GM19395 (cell line): ENCODE measurements around the gene CPAMD8.

Experiments
- ATAC-seq: cut with Tn5 transposase; IDR thresholded peaks from one replicate; pipeline ENCODE4 v1.9.1; 2021; ENCODE audit warnings: mild to moderate bottlenecking, moderate library complexity; ENCODE audit not compliant: unreplicated experiment

CPAMD8 gene

DNA sequence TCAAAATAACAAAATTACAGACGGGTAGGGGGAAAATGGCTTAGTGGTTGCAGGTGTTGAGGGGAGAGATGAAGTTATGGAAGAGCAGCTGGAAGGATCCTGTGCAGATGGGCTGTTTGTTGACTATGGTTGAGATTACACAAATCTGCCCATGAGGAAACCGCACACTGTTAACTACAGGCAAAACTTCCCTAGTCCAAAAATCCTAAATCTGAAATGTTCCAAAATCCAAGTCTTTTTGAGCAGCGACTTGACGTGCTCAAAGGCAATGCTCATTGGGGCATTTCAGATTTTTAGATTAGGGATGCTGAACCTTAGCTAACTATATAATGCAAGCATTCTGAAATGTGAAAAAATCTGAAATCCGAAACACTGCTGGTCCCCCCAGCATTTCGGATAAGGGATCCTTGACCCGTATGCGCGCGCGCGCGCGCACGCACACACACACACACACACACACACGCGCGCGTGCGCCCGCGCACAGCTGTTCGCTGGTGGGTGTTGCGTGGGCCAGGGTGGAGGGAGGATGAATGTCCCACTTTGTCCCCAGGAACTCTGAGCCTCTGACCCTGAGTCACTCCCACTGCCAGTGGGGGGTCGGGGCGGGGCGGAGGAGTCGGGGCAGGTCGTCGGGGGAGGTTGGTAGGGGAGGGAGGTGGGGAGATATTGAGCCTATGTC lies 131.0 kb downstream of the CPAMD8 start:
- no peak for ATAC-seq

DNA sequence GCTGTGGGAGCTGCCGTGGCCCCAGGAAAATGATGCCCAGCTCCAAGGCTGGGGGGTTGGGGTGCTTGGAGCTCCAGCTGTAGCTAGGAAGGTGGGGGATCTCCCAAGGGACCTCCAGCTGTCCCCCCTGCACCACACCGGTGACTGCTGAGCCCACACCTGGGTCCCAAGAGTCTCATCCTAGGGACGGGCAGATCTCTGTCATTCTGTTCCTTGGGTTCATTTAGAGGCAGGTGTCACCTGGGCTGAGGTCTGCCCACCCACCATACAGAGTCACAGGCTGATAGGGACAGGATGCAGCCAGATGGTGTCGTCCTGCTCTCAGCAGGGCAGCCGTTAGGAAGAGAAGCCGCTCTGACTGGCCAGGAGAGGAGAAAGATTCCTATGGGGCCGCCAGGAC lies 132.5 kb downstream of the CPAMD8 start:
- ATAC-seq, result no peak

DNA sequence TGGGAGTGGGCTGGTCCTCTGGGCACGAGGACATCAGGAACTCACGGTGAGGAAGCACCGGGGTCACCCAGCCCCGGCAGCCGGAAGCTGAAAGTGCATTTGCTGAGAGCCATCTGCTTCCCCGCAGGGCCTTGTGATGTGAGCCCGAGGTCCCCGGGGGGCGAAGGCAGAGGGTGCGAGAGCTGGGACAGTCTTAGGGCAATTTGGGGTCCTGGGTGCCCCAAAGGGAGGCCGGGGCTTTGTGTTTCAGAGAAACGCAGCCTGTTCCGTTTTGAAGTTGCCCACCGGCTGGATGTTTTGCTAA lies 133.0 kb downstream of the CPAMD8 start:
- ATAC-seq, result no peak

DNA sequence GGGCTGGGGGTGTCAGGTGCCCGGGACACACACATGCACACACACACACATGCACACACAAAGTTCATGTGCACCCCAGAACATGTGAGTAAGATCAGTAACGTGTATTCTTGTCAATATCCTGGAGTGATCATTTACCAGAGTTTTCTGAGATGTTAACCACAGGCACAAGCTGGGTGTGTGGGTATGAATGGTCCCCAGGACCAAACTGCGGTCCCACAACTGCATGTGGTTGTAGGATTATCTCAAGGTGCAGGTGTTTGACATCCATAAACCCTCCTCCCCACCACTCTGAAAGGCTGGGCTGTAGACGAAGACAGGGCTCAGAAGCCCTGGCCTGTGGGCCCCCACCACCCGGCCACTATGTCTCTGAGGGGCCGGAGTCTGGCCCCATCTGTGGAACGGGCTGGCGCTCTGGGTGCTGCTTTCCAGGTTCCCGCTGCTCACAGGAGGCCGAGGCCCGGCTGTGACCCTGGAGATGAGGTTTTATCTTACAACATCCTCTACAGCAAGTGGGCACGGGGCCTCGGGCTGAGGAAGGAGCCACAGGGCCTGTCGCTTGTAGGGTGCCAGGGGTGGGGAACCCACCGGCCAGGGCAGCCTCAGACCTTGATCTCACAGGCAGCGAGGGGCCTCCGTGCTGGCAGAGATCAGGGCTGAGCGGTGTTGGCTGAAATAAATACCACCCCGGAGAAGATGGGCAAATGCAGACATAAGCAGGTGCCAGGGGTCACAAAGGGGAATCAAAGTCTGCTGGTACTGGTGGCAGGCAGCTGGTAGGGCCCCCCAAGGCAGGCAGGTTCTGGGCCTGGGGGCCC lies 133.5 kb downstream of the CPAMD8 start:
- no peak for ATAC-seq

DNA sequence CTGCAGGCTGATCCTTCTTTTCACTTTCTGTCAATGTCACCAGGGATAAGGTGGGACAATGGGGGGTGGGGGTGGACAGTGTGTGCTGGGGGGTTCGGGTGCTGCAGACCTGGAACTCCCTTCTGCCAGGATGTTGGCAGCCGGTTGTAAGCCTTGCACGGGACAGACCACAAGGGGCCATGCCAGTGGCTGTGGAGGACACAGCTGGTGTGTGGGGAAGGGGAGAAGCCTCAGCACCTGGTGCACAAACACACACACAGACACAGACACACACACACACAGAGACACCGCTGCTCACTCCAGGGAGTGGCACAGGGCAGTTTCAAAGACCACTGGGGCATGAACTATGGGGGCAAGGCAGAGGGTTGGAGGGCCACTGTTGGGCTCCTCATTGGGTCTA lies 134.2 kb downstream of the CPAMD8 start:
- ATAC-seq, result no peak

DNA sequence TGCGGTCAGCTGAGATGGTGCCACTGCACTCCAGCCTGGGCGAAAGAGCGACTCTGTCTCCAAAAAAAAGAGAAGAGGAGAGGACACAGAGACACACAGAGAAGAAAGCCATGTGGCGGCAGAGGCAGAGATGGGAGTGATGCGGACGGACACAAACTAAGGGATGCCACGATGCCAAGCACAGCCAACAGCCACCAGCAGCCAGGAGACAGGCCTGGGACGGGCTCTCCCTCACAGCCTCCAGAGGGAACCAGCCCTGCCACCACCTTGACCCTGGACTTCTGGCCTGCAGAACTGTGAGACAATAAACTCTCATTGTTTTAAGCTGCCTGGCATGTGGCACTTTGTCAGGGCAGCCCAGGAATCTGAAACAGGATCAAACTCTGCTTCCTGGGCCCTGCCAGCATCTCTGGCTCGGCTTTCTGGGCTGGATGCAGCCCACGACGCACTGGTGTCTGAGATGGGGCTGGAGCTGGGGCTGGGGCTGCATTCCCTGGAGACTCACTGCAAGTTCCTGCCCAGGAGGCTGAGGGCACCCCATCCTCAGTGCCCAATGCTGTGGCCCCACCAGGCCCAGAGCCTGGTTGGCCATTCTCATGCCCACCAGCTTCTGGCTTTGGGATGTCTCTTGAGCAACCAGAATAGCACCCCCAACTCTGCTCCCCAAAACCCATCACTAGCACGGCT lies 134.8 kb downstream of the CPAMD8 start:
- ATAC-seq, result no peak

DNA sequence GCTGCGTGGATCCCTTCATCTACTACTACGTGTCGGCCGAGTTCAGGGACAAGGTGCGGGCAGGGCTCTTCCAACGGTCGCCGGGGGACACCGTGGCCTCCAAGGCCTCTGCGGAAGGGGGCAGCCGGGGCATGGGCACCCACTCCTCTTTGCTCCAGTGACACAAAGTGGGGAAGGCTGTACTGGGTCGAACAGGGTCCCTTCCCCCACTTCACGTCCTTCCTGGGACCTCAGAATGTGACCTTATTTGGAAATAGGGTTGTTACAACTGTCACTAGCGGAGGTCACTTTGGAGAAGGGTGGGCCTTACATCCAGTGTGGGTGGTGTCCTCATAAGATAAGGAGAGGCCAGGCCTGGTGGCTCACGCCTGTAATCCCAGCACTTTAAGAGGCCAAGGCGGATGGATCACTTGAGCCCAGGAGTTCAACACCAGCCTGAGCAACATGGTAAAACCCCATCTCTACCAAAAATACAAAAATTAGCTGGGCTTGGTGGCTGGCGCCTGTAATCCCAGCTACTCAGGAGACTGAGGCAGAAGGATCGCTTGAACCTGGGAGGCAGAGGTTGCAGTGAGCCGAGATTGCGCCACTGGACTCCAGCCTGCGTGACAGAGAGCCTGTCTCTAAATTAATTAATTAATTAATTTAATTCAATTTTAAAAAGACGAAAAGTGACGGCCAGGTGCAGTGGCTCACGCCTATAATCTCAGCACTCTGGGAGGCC lies 136.0 kb downstream of the CPAMD8 start:
- ATAC-seq, result no peak

DNA sequence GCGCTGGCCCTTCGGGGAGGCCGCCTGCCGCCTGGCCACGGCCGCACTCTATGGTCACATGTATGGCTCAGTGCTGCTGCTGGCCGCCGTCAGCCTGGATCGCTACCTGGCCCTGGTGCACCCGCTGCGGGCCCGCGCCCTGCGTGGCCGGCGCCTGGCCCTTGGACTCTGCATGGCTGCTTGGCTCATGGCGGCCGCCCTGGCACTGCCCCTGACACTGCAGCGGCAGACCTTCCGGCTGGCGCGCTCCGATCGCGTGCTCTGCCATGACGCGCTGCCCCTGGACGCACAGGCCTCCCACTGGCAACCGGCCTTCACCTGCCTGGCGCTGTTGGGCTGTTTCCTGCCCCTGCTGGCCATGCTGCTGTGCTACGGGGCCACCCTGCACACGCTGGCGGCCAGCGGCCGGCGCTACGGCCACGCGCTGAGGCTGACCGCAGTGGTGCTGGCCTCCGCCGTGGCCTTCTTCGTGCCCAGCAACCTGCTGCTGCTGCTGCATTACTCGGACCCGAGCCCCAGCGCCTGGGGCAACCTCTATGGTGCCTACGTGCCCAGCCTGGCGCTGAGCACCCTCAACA lies 136.6 kb downstream of the CPAMD8 start:
- ATAC-seq, result no peak

DNA sequence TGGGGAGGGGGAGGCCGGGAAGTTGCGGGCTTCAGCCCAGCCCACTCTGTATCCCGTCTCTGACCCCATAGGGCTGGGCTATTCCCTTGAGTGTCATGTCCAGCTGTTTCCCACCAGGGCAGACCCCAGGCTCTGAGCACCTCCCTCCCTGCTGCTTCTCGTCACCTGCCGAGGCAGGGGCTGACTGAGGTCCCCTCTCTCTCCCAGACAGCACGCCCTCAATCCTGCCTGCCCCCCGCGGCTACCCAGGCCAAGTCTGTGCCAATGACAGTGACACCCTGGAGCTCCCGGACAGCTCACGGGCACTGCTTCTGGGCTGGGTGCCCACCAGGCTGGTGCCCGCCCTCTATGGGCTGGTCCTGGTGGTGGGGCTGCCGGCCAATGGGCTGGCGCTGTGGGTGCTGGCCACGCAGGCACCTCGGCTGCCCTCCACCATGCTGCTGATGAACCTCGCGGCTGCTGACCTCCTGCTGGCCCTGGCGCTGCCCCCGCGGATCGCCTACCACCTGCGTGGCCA lies 137.2 kb downstream of the CPAMD8 start:
- no peak for ATAC-seq

DNA sequence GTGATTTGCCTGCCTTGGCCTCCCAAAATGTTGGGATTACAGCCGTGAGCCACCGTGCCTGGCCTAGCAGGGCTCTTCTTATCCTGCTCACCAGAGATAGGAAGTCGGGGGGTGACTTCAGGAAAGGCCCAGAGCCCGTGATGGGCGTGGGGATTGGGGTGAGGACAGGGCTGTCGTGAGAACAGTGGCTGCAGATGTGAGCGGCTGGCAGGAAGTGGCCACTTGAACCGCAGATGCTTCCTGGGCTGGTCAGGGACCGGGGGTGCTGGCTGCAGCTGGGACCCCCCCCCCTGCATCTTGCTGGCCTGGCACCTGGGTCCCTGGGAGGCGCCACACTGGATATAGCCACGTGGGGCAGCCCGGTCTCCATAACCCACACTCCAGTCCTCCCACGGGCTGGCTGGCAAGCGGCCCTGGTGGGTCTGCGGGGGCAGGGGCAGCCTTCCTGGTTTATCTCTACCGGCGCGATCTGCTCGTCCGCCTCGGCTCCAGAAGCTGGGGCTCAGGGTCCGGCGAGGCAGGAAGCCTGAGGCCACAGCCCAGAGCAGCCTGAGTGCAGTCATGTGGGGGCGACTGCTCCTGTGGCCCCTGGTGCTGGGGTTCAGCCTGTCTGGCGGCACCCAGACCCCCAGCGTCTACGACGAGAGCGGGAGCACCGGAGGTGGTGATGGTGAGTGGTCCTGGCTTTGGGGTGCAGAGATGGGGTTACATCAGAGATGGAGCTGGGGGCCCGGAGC lies 137.8 kb downstream of the CPAMD8 start, which contains the start of gene F2RL3:
Gene F2RL3 (plus strand): TSS at position 371 of the 737 bp plus-strand sequence. CDS start 191 bp downstream, at position 562.
- no peak for ATAC-seq

DNA sequence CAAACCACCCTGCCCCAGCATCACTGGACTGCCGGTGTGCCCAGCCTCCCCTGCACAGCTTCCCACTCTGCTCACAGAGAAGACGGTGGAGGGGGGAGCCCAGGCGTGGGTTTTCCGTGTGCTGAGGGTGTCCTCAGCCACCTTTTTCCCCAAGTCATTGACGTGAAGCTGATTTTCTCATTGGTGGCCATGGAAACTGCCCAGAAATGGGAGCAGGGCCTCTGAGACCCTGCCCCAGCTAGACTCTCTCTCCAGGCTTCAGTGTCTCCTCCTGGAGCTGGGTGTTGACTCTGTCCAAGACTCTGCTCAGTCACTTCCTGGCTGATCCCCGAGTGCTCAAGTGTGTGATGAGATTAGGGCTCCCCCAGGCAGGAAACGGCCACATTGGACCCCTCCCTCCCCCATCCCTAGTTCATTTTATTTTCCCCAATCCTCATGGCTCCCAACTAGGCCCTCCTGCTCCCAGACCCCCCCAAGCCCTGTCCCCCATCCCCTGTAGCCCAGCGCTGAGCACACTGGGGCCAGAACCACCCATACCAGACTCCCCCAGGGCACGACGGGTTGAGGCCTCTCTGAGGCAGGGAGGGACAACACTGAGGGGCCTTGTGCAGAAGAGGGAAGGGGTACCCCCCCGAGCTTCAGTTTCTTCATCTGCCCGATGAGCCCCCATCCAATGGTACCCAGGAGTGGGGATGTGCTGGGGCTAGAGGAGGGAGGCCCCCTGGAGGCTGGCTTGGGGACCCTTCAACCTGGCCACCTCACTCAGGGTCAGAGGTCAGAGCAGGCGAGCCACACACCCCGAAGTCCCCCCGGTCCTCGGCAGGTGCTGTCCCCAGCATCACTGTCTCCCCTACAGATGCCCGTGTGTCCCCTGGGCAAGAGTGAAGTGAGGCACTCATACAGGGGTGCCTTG lies 139.0 kb downstream of the CPAMD8 start:
- ATAC-seq, result no peak

DNA sequence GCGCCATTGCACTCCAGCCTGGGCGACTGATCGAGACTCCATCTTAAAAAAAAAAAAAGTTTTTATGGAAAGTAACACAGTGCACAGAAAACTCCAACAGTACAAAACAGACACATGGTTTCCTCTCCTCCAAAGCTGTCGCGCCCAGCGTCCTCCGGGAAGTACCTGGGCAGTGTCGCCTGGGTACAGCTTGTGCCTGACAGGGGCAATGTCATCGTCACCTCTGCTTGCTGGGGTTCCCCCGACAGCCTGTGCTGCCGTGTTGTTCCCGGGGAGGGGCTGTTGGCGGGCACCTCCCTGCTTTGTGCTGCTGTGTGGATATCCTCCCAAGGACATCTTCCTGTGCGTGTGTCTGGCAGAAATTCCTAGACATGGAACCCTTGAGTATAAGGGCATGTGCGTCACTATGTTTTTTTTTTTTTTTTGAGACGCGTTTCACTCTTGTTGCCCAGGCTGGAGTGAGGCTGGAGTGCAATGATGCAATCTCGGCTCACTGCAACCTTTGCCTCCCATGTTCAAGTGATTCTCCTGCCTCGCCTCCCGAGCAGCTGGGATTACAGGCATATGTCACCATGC lies 140.2 kb downstream of the CPAMD8 start:
- no peak for ATAC-seq

DNA sequence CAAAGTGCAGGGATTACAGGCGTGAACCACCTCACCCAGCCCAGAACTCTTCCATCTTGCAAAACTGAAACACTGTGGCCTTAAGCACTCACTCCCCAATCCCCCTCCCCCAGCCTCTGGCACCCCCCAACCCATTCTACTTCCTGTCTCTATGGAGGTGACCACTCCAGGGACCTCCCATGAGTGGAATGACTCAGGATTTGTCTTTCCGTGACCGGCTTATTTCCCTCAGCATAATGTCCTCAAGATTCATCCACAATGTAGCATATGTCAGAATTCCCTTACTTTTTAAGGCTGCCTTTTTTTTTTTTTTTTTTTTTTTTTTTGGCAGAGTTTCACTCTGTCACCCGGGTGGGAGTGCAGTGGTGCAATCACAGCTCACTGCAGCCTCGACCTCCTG lies 141.4 kb downstream of the CPAMD8 start:
- no peak for ATAC-seq

DNA sequence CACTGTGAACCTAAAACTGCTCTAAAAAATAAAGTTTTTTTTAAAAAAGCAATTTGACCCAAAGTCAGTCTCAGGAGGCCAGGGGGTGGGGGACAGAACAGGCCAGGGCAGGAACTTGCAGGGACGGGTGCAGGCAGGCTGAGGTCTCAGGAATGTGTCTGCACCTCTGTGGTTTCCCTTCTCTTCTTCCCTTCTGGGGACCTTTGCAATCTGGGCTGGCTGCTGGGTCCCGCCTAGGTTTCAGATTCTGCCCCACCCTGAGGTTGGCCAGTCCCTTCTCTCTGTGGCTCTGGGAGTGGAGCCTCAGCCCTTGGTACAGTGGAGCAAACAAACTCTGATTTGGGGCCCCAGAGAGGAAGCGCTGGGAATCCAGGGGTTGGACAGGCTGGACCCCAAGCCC lies 143.1 kb downstream of the CPAMD8 start:
- no peak for ATAC-seq

DNA sequence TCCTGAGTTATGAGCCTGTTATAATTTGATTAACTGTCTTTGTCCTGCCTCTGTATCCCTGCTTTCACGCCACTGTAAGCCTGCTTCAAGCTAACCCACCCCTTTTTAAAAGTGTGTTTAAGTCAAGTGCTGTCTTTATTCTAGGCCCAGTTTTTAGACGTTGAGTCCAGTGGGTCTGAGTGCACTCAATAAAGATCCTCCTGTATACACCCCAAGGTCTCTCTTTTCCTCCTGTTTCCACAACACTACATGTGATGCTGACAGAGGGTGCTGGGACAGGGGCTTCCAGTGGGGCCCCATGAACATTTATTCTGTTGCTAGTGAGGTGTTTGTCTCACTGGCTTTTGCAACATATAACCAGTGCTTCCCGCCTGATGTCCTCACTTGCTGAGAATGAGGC lies 144.5 kb downstream of the CPAMD8 start:
- no peak for ATAC-seq

DNA sequence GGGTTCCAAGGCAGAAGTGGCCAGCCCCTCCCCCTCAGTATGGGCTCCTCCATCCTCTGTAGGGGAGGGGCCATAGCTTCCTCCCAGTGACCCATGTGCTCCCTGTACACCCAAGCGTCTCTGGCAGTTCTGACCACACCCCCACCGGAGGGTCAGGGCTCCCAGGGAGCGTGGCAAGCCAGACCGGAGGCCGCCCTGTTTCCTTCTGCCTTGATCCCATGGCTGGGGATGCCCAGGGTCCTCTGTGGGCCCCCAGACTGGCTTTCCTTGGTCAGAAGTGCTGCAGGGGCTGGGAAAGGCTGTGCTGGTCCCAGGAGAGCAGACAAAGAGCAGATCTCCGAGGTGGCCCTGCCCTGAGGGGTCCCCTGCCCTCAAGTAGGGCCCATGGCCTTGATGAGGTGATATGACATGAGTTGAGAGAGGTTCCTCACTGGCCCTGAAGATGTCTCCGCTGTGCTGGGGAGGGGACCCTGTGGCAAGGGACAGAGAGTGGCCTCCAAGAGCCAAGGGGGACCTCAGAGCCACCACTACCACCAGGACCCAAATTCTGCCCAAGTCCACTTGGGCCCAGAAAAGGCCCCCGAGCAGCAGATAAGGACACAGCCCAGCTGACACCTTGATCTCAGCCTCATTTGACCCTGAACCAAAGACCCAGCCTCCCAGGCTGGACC lies 145.6 kb downstream of the CPAMD8 start:
- no peak for ATAC-seq

DNA sequence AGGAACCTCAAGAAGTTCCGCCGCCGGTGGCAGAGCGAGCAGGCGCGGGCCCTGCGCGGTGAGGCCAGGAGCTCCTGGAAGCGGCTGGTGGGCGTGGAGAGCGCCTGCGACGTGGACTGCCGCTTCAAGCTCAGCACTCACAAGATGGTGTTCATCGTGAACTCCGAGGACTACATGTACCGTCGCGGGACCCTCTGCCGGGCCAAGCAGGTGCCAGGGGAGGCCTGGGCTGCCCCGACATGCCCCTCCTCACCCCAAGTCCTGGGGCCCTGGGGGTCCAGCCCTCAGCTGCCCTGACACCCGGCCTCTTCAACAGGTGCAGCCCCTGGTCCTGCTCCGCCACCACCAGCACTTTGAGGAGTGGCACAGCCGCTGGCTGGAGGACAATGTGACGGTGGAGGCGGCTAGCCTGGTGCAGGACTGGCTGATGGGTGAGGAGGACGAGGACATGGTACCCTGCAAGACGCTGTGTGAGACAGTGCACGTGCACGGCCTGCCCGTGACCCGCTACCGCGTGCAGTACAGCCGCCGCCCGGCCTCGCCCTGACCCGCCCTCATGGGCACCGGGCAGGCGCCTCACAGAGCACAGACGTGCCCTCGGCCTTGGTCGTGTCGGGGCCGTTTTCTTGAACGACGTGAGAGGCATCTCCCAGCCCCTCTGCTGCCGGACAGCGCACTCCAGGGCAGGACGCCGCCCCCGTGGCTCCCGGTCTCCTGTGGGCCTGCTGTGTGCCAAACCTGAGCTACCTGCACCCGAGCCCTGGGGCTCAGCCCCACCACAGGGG lies 148.2 kb downstream of the CPAMD8 start:
- no peak for ATAC-seq
